Measurements from ENCODE around the gene TMEM250.

The TMEM250 gene

GRCh38 chr9:136137321-136138265 is 18.9 kb upstream of the TMEM250 start:
- no peak for DNase-seq (ENCODE audit: low read depth)
- H3K4me3 ChIP-seq (ENCODE audit: low read depth, low read length) = no peak overlapping the region
- no peak for TF ChIP-seq CTCF (IDR thresholded peaks at IDR 0.05; ENCODE audit: low read depth, low read length, missing control alignments)

GRCh38 chr9:136136127-136136925 is 17.7 kb upstream of the TMEM250 start:
- no peak for TF ChIP-seq CTCF (IDR thresholded peaks at IDR 0.05; ENCODE audit: low read depth, low read length, missing control alignments)
- H3K4me3 ChIP-seq (ENCODE audit: low read depth, low read length) = no peak overlapping the region
- no peak for DNase-seq (ENCODE audit: low read depth)

GRCh38 chr9:136135326-136136126 is 16.9 kb upstream of the TMEM250 start:
- no peak for TF ChIP-seq CTCF (IDR thresholded peaks at IDR 0.05; ENCODE audit: low read depth, low read length, missing control alignments)
- no peak overlapping the region for H3K4me3 ChIP-seq (ENCODE audit: low read depth, low read length)
- DNase-seq (ENCODE audit: low read depth) = no peak

DNA sequence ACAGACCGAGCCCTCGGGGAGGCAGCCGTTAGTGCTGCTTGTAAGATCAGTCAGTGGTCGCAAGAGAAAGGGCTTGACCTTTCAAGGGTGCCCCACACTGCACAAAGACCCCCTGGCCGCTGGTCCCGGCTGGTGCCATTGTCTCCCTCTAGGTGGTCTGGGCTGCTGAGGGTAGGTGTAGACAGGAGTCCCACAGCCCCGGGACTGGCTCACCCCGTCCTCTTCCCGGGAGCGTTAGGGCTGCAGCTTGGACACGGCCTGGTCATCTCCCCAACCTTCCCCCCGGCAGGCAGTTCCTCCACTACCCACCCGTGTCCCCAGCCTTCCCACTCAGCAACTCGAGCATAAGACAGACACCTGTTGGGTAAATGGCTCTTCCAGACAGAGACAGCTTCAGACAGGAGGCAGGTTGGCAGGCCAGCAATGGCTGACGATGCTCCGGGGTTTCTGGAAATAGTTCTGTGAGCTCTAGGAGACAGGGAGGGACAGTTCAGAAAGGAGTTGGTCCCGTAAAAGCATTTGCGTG is 15.3 kb upstream of the TMEM250 start:
- TF ChIP-seq CTCF (IDR thresholded peaks at IDR 0.05; ENCODE audit: low read depth, low read length, missing control alignments) = no peak
- no peak for DNase-seq (ENCODE audit: low read depth)
- H3K4me3 ChIP-seq (ENCODE audit: low read depth, low read length) = no peak overlapping the region

DNA sequence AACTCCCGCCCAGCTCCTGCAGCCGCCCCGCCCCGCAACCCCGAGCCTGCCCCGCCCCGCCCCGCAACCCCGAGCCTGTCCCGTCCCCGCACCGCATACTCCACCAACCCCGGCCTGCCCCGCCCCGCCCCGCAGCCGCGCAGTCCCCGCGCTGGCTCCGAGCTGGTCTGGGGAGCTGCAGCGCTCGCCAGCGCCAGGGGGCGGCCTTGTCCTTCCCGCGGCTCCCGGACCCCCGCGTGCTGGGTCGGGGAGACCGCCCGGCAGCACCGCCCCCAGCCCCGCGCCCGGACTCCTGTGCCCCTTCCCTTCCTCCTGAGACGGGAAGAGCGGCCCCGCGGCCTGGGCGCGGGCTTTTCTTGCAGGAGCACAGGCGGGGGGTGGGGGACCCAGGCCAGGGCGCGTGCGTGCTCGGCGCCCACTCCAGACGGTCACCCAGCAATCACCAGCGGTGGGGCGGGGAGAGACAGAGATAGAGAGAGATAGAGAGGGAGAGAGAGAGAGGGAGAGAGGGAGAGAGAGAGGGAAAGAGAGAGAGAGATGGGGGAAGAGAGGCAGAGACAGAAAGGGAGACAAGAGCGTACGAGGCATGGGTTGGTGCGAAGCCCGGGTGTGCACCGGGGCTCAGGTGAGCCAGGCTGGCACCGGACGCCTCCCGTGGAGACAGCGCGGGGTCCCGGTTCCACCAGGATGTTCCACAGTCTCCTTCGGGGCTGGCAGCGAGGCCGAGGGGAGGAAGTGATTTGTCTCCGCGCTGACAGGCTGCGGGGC is 14.7 kb upstream of the TMEM250 start:
- TF ChIP-seq CTCF (IDR thresholded peaks at IDR 0.05; ENCODE audit: low read depth, low read length, missing control alignments) = peak; percentile 41
- no peak overlapping the region for H3K4me3 ChIP-seq (ENCODE audit: low read depth, low read length)
- DNase-seq (ENCODE audit: low read depth) = no peak
